ENCODE results near the gene HBD. TPM values are rescaled to one million over a fixed set of nuclear protein-coding genes. Genes with fewer than 3 reads are reported as not detected.
A peak's percentile ranks its signal among the peaks of the same experiment; 100 is the strongest.

The HBD gene
- total RNA-seq, 1 donor from 2014 or later = not detected

GRCh38 chr11:5280582-5281102 is 46.4 kb upstream of the HBD start:
- no peaks in the 10 kb centered on the region for H3K9me3 Mint-ChIP-seq (ENCODE audit: low read depth)
- TF ChIP-seq CTCF (IDR thresholded peaks at IDR 0.05) = no peak
- H3K36me3 Mint-ChIP-seq (ENCODE audit: low read depth) = no peaks in the 10 kb centered on the region
- H3K27ac Mint-ChIP-seq (ENCODE audit: unreplicated experiment) = peak overlapping the region; percentile 86
- no peak overlapping the region for H3K4me3 Mint-ChIP-seq (ENCODE audit: unreplicated experiment)
- no peak for DNase-seq (ENCODE audit: low spot score)
- no peaks in the 10 kb centered on the region for H3K27me3 Mint-ChIP-seq (ENCODE audit: low read depth)
- H3K4me1 Mint-ChIP-seq (ENCODE audit: low read depth) = peaks cover 8% of the 10 kb centered on the region

GRCh38 chr11:5279471-5280090 is 45.3 kb upstream of the HBD start:
- Mint-ChIP-seq H3K4me3 (ENCODE audit: unreplicated experiment) (no peak overlapping the region), H3K27ac (ENCODE audit: unreplicated experiment) (peak overlapping the region; percentile 63), H3K9me3 (ENCODE audit: low read depth) (no peaks in the 10 kb centered on the region), H3K36me3 (ENCODE audit: low read depth) (no peaks in the 10 kb centered on the region), H3K27me3 (ENCODE audit: low read depth) (no peaks in the 10 kb centered on the region), H3K4me1 (ENCODE audit: low read depth) (peaks cover 8% of the 10 kb centered on the region)
- TF ChIP-seq CTCF (IDR thresholded peaks at IDR 0.05) = no peak
- DNase-seq (ENCODE audit: low spot score) = no peak

GRCh38 chr11:5277807-5278382 is 43.6 kb upstream of the HBD start:
- H3K27ac Mint-ChIP-seq (ENCODE audit: unreplicated experiment) = no peak overlapping the region
- H3K36me3 Mint-ChIP-seq (ENCODE audit: low read depth) = no peaks in the 10 kb centered on the region
- H3K4me3 Mint-ChIP-seq (ENCODE audit: unreplicated experiment) = no peak overlapping the region
- peaks cover 8% of the 10 kb centered on the region for H3K4me1 Mint-ChIP-seq (ENCODE audit: low read depth)
- DNase-seq (ENCODE audit: low spot score) = no peak
- H3K27me3 Mint-ChIP-seq (ENCODE audit: low read depth) = no peaks in the 10 kb centered on the region
- no peak for TF ChIP-seq CTCF (IDR thresholded peaks at IDR 0.05)
- no peaks in the 10 kb centered on the region for H3K9me3 Mint-ChIP-seq (ENCODE audit: low read depth)

GRCh38 chr11:5276697-5277096 is 42.4 kb upstream of the HBD start:
- H3K9me3 Mint-ChIP-seq (ENCODE audit: low read depth) = no peaks in the 10 kb centered on the region
- no peak overlapping the region for H3K27ac Mint-ChIP-seq (ENCODE audit: unreplicated experiment)

More at GRCh38 chr11:5276697-5277096, 42.4 kb upstream of the HBD start:
- no peak for DNase-seq (ENCODE audit: low spot score)
- no peaks in the 10 kb centered on the region for H3K36me3 Mint-ChIP-seq (ENCODE audit: low read depth)
- H3K4me1 Mint-ChIP-seq (ENCODE audit: low read depth) = peaks cover 8% of the 10 kb centered on the region
- no peak overlapping the region for H3K4me3 Mint-ChIP-seq (ENCODE audit: unreplicated experiment)
- H3K27me3 Mint-ChIP-seq (ENCODE audit: low read depth) = no peaks in the 10 kb centered on the region
- TF ChIP-seq CTCF (IDR thresholded peaks at IDR 0.05) = no peak

Measured in chondrocyte (in vitro differentiated cells).